Right ventricle myocardium inferior (tissue), 1 donor: Measurements from ENCODE around the gene KCNJ11. TPM values are rescaled to one million over a fixed set of nuclear protein-coding genes. Genes with fewer than 3 reads are reported as not detected.

Experiments
- ATAC-seq: fragments of 200-7000 bp; cut with Tn5 transposase; one replicate; pipeline ENCODE4 v1.9.1; 2020; ENCODE audit warnings: mild to moderate bottlenecking, moderate library complexity
- DNase-seq: peaks from one replicate; pipeline ENCODE4 v3.0.0; 2021; ENCODE audit errors: missing footprints
- intact Hi-C: fragments of 100-400 bp; cut with DNase I; formaldehyde crosslinking; loops from one replicate; pipeline ENCODE4 v1.11.0; 2022
- total RNA-seq: library from RNA; stranded (reverse); fragmentation: NEBNext Ultra II Directional; extraction: Animal tissue kit (Norgen Biotek cat#: 25700); gene quantifications from one replicate; pipeline ENCODE4 v1.2.1, GENCODE V29; 2021
- donor health status: DM: no; HTN: yes; CAD: no; lungs with severe emphysema.

KCNJ11 gene
- total RNA-seq, 1 donor from 2014 or later, result 23.5 TPM

DNA sequence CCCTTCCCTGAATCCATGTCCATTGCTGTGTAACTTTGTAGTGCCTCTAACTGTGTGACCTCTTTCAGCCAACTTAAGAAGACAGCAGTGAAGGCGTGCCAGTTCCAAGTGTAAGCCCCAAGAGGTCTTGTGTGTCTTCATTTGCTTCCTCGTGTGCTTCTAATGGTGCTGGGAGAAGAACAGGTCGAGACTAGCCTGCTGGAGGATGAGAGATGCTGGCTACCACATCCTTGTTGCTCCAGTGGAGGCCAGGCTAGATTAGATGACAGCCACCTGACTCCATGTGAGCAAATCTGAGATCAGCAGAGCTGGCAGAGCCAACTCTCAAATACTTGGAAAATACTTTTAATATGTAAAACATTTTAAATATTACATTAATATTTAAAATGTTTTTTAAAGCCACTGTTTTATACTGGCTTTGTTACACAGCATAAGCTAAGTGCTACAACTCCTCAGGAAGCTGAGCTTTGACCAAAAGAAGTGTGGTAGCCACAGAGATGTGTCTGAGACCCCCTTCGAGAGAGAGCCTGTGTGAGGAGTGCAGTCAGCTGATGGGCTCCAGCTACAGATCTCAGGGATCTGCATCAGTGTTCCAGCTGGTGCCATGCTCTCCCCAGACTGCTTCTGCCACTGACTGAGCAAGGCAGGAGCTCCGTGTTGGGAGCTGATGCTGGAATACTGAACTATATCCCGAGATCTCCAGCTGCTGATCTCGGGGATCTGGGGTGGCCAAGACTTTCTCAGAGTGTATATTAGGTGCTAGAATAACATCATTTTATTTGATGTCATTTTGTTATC, 8.9 kb downstream of the KCNJ11 start:
- intact Hi-C loops, result no loop called here
- no peak for ATAC-seq
- no peak for DNase-seq

DNA sequence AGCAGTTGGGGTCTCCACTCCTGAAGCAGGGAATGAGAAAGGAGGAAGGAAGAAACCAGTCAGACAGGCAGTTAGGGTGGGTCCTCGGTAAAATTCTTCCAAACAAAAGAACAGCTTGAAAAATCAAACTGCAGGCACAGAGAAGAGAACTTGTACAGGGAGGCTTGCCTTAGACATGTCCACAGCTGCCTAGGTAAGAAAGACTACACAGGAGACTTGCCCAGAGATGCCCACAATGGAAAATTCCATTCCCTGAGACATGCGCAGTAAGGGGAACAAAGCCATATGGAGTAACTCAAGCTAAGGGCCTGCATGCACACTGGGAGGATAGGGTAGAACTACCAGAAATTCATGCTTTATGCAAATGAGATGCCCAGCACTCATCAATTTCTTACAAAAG, 9.8 kb downstream of the KCNJ11 start:
- ATAC-seq, result no peak
- DNase-seq, result no peak
- intact Hi-C loops, result no loop called here

DNA sequence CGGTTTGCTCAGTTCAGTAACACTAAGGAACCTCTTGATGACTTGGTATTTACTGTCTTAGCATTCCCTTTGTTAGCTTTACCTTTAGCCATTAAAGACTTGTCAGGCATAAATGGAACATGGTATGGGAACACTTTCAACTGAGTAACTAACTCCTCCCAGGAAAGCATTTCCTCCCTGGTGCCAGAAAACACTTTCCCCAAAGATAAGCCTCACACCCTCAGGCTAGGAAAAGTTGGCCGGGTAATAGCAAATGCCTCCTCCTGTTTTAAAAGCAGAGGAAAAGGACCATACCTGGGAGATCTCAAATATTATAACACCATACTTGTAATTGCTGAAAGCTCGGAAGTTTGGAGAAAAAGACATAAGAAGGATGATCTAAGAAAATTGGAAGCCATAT, 12.0 kb downstream of the KCNJ11 start:
- ATAC-seq (peak; percentile 47), DNase-seq (no peak)
- intact Hi-C loops, result no loop called here

DNA sequence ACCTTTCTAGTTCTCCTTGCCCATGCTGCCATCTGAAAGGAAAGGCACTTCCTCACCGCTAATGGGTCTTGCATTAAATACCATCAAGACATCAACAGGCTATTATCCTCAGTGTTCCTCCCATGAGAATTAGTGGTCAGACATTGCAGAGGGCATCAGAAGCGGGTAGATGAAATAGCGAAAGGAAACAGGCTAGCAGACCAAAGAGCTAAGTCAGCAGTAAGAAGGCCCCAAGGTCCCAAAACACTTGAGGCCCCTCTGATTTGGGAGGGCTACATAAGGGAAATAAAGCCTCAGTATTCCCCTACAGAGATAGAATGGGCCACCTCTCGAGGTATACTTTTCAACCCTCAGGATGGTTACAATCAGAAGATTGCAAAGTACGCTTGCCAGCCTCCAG, 12.9 kb downstream of the KCNJ11 start:
- ATAC-seq, result no peak
- no peak for DNase-seq
- intact Hi-C loops, result no loop called here

DNA sequence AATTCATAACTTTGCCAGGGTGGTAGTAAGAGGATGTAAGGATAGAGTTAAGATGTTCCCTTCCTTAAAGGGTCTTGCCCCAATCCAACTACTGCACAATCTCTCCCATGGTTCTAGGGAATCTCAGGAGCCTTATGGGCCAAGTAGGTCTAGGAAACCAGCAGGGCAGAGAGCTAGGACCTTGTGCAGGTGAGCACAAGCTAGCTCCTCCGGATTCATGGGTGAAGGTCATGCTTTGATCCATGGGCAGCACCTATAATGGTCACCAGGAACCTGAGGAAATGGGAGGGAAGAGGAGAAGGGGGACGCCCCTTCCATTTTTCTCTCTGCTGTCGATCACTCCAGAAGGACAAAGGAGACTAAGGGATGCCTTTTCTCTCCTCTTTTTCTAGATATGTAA, 16.8 kb downstream of the KCNJ11 start:
- DNase-seq (no peak), ATAC-seq (no peak)
- intact Hi-C loops, result no loop called here

DNA sequence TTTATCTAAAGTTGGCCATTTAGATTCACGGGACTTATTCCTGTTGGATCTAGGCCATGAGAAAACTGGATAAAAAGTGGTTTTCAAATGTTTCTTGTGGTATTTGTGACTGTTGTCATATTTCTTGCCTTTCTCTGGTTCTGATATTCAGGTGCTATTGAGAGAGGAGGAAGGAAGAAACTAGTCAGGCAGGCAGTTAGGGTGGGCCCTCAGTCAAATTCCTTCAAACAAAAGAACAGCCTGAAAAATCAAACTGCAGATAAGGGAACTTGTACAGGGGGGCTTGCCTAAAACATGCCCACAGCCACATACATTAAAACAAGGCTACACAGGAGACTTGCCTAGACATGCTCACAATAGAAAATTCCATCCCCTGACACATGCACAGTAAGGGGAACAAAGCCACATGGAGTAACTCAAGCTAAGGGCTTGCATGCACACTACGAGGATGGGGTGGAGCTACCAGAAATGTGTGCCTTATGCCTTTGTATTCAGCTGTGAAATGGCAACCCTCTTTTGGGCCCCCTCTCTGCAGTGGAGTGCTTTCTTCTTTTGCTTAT, 18.7 kb downstream of the KCNJ11 start:
- DNase-seq (no peak), ATAC-seq (no peak)
- intact Hi-C loops, result no loop called here

DNA sequence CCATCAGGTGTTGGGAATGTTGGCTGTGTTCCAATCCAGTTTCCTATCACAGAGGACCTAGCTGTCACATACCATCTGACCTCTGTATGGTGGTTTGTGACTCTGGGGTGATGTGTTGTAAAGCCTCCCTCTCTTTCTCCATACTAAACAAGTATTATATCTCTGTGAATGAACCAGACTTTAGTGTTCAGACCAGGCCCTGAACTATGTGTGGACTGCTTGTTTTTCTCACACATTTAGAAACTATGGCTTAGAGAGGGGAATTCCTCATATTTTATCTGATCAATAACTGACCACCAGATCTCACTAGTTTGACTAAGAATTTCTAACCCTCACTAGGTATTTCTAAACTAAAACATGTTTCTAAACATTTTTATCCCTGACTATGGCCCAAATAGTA, 19.4 kb downstream of the KCNJ11 start:
- intact Hi-C loops, result no loop called here
- ATAC-seq, result no peak
- no peak for DNase-seq

DNA sequence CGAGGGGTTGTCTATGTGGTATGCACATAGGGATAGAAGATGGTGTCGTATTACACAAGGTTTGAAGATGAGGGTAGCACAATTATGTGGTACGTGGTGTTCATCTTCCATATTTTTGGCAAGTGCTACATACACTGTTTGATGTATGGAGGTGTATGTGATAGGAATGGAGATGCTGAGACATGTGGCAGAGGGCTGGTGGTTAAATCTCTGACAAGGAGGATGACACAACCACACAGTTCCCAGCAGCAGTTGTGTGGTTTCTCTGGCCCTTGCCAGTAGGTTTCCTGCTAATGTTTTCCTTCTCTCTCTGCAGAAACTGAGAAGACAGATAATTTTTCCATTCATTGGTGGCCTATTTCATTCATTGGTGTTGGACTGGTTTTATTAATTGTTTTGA, 19.9 kb downstream of the KCNJ11 start:
- intact Hi-C loops, result no loop called here
- ATAC-seq, result no peak
- DNase-seq, result no peak

DNA sequence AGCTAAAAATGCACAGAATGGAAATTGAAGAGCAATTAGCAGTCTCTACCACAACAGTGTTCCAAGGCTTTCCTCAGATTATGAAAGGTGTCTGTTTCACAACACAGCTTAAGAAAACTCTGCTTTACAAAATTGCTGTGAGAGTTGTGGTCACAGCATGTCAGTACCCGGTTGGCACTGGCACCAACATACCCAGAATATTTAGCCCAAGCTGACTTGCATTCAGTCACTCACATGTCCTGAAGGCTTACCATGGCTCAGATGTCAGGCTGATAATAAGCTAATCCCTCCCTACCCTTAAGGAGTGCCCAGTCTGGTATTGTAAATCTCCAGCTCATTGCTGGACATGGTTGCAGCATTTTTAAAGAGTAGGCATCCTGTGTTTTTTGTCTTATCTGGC, 22.0 kb downstream of the KCNJ11 start:
- DNase-seq, result no peak
- intact Hi-C loops, result no loop called here
- ATAC-seq, result no peak

DNA sequence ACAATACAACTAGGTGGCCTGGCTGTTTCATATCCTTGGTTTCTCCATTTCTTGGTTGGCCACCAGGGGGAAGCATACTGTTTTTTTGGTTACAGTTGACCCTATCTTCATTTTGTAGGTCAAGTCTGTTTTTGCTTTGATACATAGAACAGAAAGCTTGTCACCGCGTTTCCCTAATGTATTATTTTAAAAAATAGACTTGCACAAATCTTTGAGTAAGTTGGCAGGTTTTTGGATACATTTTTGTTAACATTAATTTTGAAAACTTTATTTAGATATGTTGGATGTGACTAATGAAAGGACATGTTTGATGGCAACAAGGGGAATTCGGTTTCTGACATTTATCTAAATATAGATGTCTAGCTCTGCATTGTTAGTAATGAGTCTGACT, 33.9 kb downstream of the KCNJ11 start:
- ATAC-seq, result no peak

DNA sequence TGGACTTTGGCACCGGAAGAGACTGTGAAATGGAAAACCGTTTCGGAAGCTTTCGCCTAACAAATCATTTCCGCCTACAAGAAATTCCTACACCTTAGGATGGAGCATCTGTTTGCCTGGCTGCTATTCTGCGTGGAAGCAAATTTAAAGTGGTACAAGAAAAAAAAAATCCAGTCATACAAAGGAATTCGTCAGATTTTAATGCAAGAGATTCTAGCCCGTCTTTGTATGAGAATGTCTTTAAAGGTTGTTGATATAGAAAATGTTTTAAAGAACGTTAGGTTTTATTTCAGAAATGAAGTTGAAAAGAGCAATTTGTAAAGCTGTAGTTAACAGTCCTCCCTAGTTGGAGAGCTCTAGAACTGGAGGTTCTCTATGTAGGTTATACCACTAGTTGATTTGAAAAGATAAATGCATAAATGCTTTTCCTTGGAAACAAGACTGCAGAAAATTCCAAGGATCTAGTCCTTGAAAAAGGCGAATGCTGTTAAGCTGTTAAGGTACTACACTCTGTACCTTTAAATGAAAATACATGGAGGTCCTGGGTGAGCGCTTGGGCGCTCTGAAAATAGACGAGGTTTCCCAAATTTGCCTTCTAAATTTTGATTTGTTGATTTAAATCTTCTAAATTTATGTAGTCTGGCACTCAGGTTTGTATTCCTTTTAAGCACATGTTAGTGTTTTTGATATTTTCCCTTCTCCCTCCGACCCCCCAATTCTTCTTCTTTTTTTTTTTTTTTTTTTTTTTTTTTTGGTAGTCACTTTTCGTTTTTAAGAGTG, 34.4 kb downstream of the KCNJ11 start:
- no peak for ATAC-seq

More for the DNA sequence above, 33.9 kb downstream of the KCNJ11 start:
- intact Hi-C loops, result loop anchor here (2.0 to 5.0 kb wide), 2 partner anchors 77 to 124 kb away; partner anchors contain the start of gene NUCB2
- DNase-seq, result no peak

DNA sequence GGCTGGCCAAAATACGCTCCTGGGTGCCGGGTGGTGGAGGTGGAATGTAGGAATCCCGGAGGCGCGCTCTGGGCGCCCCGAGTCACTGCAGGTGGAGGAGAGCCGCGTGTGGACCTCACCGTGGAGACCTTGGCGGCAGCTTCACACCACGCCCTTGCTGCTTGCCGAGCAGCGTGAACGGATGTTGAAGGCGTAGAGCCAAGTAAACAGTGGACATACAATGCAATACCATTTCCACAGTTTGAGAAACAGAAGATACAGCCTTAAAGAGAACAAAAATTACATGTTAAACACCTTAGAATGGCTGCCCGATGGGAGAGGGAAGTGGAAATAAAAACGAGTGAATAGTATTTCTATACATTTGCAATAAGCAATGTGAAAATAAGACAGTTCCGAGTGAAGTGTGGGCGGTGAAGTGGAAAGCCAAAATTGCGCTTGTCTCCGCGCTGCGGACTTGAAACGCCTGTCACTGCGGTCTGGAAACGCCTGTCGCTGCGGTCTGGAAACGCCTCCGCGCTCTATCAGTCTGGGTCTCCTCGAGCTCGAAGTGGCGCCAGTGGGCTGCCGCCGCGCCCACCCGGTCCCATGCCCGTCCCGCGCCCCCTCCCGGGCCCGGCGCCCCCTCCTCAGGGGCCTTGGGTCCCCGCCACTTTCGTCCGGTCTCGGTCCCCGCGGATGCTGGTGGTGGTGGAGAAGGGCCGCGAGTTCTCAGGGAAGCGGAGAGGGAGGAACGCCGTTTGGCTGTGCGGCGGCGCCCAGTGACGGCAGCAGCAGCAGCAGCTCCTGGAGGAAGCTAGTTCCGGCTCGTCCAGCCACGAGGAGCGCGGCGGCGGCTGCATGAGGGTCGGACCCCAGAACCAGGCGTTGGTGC, 35.3 kb downstream of the KCNJ11 start:
- DNase-seq (peak; percentile 90), ATAC-seq (peak; percentile 83)
- intact Hi-C loops, result loop anchor here (5.0 kb wide), 1 partner anchor 76 kb away; the partner anchor contains the start of gene NUCB2

More for the DNA sequence above, 34.4 kb downstream of the KCNJ11 start:
- no peak for DNase-seq
- intact Hi-C loops, result loop anchor here (2.0 to 5.0 kb wide), 2 partner anchors 77 to 123 kb away; partner anchors contain the start of gene NUCB2

DNA sequence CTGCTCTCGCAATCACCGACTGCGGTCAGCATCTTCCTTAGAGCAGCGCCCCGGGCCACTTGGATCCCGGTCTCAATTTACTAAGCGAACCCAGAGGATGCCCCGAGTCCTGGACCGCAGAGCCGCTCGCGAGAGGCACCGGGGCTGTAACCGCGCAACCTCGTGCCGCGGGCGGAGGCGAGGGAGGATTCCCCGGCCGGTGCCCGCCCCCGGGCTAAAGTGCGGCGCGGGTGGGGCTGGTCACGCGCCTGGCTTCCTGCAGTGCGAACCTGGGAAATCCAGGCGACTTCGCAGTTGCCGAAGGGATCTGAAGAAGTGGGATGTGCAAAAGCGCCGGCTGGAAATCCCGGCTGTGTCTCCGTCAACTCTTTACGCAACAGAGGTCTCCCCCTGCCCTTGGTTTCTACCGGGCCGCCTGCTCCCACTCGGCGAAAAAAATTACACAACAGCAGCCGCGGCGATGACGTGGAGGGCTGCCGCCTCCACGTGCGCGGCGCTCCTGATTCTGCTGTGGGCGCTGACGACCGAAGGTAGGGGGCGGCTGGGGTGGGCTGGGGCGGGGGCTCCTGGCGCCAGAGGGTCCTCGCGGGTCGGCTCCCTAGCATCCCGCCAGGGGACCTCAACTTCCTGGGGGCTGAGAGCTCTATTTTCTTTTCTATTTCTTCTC, 36.8 kb downstream of the KCNJ11 start, which contains the start of gene NCR3LG1:
TSS of gene NCR3LG1 (plus strand) at position 291 of the 667 bp plus-strand sequence. CDS start at position 461, 170 bp downstream.
- ATAC-seq (peak; percentile 45), DNase-seq (peak; percentile 81)
- intact Hi-C loops, result loop anchor here (5.0 kb wide), 1 partner anchor 74 kb away; the partner anchor contains the start of gene NUCB2

DNA sequence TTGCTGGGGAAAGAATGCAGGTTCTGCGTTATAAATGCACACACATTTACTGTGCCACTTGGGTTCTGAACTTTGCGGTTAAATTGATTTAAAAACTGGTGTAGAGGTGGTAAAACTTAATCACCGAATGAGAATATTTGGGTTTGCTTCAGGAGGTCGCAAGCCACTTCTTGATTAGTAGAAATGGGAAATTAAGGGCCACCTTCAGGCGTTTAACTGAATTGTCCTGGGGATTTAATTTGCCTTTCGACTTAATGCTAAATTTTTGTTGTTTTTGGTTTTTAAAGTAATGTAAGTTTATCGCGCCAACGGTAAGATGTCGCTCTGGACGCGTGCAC, 37.3 kb downstream of the KCNJ11 start:
- no peak for DNase-seq
- intact Hi-C loops, result loop anchor here (5.0 kb wide), 1 partner anchor 74 kb away; the partner anchor contains the start of gene NUCB2
- no peak for ATAC-seq

DNA sequence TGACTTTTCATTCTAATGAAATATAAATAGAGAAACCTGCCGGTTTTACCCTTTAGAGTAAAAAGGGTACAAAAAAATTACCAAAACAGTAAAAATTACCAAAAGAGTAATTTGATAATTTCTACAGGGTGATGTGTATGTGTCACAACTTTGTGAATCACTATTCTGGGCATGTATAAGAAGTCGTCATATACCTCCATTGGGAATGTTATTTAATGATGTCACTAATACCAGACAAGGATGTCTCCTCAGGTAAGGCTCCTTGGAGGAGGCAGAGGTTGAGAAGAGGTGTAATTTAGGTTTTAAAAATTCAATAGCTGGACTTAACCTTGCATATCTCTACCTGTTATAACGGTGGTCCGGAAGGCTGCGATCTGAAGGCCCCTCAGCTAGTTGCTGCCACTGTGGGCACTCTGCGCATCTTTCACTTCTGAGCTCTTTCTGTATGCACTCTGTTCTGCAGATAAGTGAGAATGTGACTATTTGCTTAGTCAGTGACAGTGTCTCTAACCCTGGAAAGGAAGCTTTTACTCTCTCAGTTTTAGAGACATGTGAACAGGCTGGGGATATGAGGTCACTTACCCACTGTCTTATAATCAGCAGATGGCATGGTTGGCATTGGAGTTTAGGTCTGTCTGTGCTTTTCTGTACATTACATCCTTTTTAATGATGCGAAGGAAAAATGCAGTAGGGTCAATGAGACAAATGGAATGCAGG, 37.8 kb downstream of the KCNJ11 start:
- no peak for DNase-seq
- no peak for ATAC-seq
- intact Hi-C loops, result loop anchor here (5.0 kb wide), 1 partner anchor 73 kb away; the partner anchor contains the start of gene NUCB2

DNA sequence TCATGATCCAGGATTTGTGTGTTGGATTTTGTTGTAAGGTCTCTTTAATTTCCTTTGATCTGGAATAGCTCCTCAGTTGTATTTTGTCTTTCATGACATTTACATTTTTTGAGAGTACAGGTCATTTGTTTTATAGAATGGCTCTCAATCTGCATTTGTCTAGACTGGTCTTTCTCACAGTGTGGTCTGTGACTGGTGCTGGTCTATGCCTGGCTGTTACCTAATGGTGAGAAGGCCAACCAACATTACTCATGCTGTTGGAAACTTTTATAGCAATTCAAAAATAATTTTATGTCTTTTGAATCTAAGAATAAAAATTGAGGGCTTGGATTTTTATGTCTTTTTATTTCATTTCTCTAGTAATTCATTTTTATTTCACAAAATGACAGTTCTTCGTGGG, 40.8 kb downstream of the KCNJ11 start:
- no peak for DNase-seq
- no peak for ATAC-seq
- intact Hi-C loops, result no loop called here

DNA sequence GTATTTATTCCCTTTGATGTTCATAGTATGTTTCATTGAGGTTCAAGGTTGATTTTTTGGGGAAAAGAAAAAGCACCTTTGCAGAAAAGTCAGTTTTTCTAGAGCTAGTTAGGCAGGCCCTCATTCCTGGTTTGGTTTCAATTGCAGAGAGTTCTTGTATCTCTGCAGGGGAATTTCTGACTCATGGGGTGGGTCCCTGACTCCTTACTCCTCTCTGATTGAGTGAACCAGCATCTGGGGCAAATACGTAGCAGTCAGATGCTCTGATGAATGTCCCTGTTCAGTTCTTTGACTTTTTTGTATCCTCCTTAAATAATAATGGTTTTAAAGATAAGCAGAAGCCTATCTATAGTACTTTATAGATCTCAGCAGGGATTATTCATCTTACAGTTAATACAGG, 44.6 kb downstream of the KCNJ11 start:
- intact Hi-C loops, result no loop called here
- ATAC-seq (no peak), DNase-seq (no peak)
